Breast epithelium (tissue), 3 donors: Measurements from ENCODE around the gene USP22.

Experiments
- CTCF ChIP-seq, 3 donors: fragments of 450-650 bp; IDR thresholded peaks; one replicate each; pipeline ENCODE4 v1.5.1; 2016 to 2017; ENCODE audit warnings: antibody characterized with exemption in 3 of 3, mild to moderate bottlenecking in 3 of 3, moderate library complexity in 3 of 3
- POLR2A ChIP-seq: fragments of 450-650 bp; IDR thresholded peaks from one replicate; pipeline ENCODE4 v1.6.1; 2016; ENCODE audit warnings: antibody characterized with exemption, mild to moderate bottlenecking, moderate library complexity
- POLR2AphosphoS5 ChIP-seq, 3 donors: sonication (generic); formaldehyde crosslinking; IDR thresholded peaks; one replicate each; pipeline ENCODE4 v1.6.1; 2017; ENCODE audit warnings: antibody characterized with exemption in 3 of 3

- no peak for TF ChIP-seq CTCF (IDR thresholded peaks at IDR 0.05)
- no peak for TF ChIP-seq POLR2A
- no peak for TF ChIP-seq POLR2AphosphoS5 (IDR thresholded peaks at IDR 0.05)
Measured at GRCh38 chr17:21021208-21021803, 21.5 kb downstream of the USP22 start.
